D341Med (cell line): ENCODE results near the gene LRMDA.
"Not testable (repeated sequence)": the region's sequence is repeated elsewhere in the genome, so short reads cannot be mapped to it uniquely, and the experiment has no call there.

Experiments
- DNase-seq: peaks from one replicate; pipeline ENCODE4 v3.0.0; 2012; ENCODE audit warnings: low spot score

The LRMDA gene

GRCh38 chr10:76126607-76127527 is 695.4 kb downstream of the LRMDA start:
- DNase-seq, result no peak

- no peak for DNase-seq
Observed at GRCh38 chr10:76127984-76128589, 696.7 kb downstream of the LRMDA start.

- no peak for DNase-seq
Observed at GRCh38 chr10:76129213-76129612, 697.8 kb downstream of the LRMDA start.

- no peak for DNase-seq
Observed at GRCh38 chr10:76130892-76131291, 699.5 kb downstream of the LRMDA start.

- no peak for DNase-seq
Observed at GRCh38 chr10:76133597-76134255, 702.3 kb downstream of the LRMDA start.

- no peak for DNase-seq
Observed at GRCh38 chr10:76136961-76137360, 705.5 kb downstream of the LRMDA start.

GRCh38 chr10:76138286-76138685 is 706.9 kb downstream of the LRMDA start:
- DNase-seq, result no peak

GRCh38 chr10:76138906-76139305 is 707.5 kb downstream of the LRMDA start:
- DNase-seq, result no peak

GRCh38 chr10:76139431-76139830 is 708.0 kb downstream of the LRMDA start:
- no peak for DNase-seq

GRCh38 chr10:76141376-76141775 is 710.0 kb downstream of the LRMDA start:
- DNase-seq, result no peak

GRCh38 chr10:76148217-76148616 is 716.8 kb downstream of the LRMDA start:
- DNase-seq, result not testable (repeated sequence)

GRCh38 chr10:76149182-76149581 is 717.8 kb downstream of the LRMDA start:
- no peak for DNase-seq

- no peak for DNase-seq
Observed at GRCh38 chr10:76149602-76150138, 718.2 kb downstream of the LRMDA start.

- DNase-seq, result no peak
Observed at GRCh38 chr10:76150139-76150875, 718.9 kb downstream of the LRMDA start.

GRCh38 chr10:76150876-76151288 is 719.5 kb downstream of the LRMDA start:
- DNase-seq, result no peak

- no peak for DNase-seq
Observed at GRCh38 chr10:76152186-76152585, 720.8 kb downstream of the LRMDA start.

- DNase-seq, result no peak
Observed at GRCh38 chr10:76155961-76156360, 724.5 kb downstream of the LRMDA start.

GRCh38 chr10:76160446-76161300 is 729.2 kb downstream of the LRMDA start:
- DNase-seq, result no peak

- no peak for DNase-seq
Observed at GRCh38 chr10:76161301-76161582, 729.8 kb downstream of the LRMDA start.

GRCh38 chr10:76168437-76168836 is 737.0 kb downstream of the LRMDA start:
- DNase-seq, result no peak

GRCh38 chr10:76169246-76169645 is 737.8 kb downstream of the LRMDA start:
- no peak for DNase-seq
